ENCODE data around the gene TMEM59L. TPM values are rescaled to one million over a fixed set of nuclear protein-coding genes. Genes with fewer than 3 reads are reported as not detected.

The TMEM59L gene
- total and polyA plus RNA-seq, 5 experiments from 2014 or later, result 0.09 to 0.27 TPM; not detected in 3

DNA sequence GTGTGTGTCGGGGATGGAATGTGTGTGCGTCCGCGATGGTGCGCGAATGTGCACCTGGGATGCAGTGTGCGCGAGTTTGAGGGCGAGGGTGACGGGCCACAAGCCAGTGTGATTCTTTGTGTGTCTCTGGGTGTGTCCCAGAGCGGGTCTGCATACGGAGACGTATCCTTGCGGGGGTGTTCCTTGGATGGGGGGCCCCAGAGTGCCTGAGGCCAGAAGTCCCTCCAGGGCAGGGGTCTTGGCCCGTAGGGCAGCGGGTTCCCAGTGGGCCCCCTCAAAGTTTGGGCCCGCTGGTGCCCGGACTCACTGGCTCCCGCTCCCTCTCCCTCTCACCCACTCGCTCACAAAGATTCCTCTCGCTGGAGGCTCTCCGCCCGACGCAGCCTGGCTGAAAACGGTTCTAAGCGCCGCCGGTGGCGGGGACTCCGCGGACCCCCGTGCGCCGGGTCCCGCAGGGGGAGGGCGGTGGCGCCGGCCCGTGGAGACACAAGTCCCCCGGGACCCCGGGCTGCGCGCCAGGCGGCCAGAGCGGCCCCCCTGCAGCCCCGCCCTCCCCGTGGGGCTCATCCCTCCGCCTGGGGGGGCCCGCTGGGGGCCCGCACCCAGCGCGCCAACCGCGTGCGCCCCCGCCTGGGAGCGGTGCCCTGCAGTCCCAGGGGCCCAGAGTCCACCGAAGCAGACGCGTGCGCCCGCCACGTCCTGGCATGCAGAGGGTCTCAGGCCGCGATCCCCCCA, 7.0 kb upstream of the TMEM59L start:
- ATAC-seq (no peak), DNase-seq (no peak)
- H3K36me3 Mint-ChIP-seq, result peaks cover 0 to 9% (median 0%) of the 10 kb centered on the region in 3 donors
- peaks cover 20 to 78% (median 46%) of the 10 kb centered on the region in 5 donors for H3K27me3 Mint-ChIP-seq
- peak overlapping the region in 3 of 10 donors; percentile 37 to 92 (median 63) for H3K27ac Mint-ChIP-seq
- H3K9me3 Mint-ChIP-seq, result no peaks in the 10 kb centered on the region
- peaks cover 6 to 37% (median 18%) of the 10 kb centered on the region in 4 donors for H3K4me1 Mint-ChIP-seq
- POLR2A ChIA-PET, result interaction anchor here (0.6 kb wide), 2 partner anchors 76 to 272 kb away, joined by 3 to 4 read pairs; no protein-coding TSS in a partner anchor
- peak overlapping the region in 9 of 10 donors; percentile 22 to 76 (median 50) for H3K4me3 Mint-ChIP-seq

GRCh38 chr19:18606281-18607225, 6.1 kb upstream of the TMEM59L start, which contains the start of gene CRLF1:
Gene CRLF1, minus strand, starts transcription at chr19:18606799. Its CDS starts 143 bp downstream, at chr19:18606656.
- Mint-ChIP-seq H3K4me3 (peak within 1 kb of the TSS in 4 of 10 donors; percentile 18 to 69 (median 62)), H3K9me3 (no peaks in the 10 kb centered on the region), H3K27me3 (peaks cover 24 to 79% (median 50%) of the 10 kb centered on the region in 5 donors), H3K36me3 (peaks cover 0 to 12% (median 0%) of the 10 kb centered on the region in 3 donors), H3K27ac (peak within 1 kb of the TSS in 1 of 10 donors; percentile 63), H3K4me1 (peaks cover 10 to 44% (median 24%) of the 10 kb centered on the region in 4 donors)
- ATAC-seq (no peak), DNase-seq (no peak)
- POLR2A ChIA-PET, result no interaction called here

DNA sequence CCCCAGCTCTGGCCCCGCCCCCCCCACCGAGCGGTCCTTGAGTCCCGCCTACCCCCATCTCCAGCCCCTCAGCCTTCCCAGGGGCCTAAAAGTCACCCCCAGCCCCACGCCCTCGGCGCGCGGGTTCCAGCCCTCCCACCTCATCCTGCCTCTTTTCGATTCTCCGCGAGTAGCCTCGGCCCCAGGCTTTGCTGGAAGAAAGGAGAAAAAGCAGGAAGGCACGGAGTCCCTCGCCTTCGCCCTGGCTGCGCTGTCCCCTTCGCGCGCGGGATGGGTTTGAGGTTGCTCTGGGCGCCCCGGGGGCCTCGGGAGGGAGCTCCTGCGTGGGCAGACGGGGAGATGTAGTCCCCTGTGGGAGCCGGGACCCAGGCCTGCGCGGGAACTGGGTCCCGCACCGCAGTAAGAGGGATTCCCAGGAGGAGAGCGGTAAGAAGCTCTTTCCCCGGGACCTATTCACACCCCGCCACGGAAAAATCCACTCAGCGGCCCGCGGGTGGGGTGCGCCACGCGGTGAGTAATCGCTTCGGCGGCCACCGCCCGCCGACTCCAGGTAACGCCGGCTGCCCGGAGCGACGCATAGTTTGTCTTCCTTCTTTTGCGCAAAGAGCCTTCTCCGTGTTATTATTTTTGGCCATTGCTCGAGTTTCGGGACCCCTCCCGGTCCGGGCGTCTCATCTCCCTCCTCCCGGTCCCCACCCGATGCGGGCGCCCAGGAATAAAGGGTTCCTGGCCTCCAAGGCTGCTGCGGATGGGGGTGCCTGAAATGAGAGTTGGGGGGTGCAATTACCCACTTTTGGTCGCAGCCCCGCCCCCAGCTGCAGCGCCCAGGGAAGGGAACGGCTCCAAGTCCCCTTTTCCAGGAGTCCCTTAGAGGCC, 5.2 kb upstream of the TMEM59L start:
- DNase-seq (no peak), ATAC-seq (no peak)
- POLR2A ChIA-PET, result no interaction called here
- no peak overlapping the region for H3K27ac Mint-ChIP-seq
- H3K9me3 Mint-ChIP-seq, result no peaks in the 10 kb centered on the region
- H3K4me1 Mint-ChIP-seq, result peaks cover 13 to 52% (median 30%) of the 10 kb centered on the region in 4 donors
- peak overlapping the region in 3 of 10 donors; percentile 7 to 69 (median 57) for H3K4me3 Mint-ChIP-seq
- H3K36me3 Mint-ChIP-seq, result peaks cover 0 to 12% (median 0%) of the 10 kb centered on the region in 3 donors
- H3K27me3 Mint-ChIP-seq, result peaks cover 25 to 79% (median 46%) of the 10 kb centered on the region in 5 donors

- Mint-ChIP-seq H3K36me3 (peaks cover 0 to 9% (median 0%) of the 10 kb centered on the region in 3 donors), H3K27me3 (peaks cover 22 to 79% (median 44%) of the 10 kb centered on the region in 5 donors)
These were observed 4.4 kb upstream of the TMEM59L start for GRCh38 chr19:18608102-18608804.

DNA sequence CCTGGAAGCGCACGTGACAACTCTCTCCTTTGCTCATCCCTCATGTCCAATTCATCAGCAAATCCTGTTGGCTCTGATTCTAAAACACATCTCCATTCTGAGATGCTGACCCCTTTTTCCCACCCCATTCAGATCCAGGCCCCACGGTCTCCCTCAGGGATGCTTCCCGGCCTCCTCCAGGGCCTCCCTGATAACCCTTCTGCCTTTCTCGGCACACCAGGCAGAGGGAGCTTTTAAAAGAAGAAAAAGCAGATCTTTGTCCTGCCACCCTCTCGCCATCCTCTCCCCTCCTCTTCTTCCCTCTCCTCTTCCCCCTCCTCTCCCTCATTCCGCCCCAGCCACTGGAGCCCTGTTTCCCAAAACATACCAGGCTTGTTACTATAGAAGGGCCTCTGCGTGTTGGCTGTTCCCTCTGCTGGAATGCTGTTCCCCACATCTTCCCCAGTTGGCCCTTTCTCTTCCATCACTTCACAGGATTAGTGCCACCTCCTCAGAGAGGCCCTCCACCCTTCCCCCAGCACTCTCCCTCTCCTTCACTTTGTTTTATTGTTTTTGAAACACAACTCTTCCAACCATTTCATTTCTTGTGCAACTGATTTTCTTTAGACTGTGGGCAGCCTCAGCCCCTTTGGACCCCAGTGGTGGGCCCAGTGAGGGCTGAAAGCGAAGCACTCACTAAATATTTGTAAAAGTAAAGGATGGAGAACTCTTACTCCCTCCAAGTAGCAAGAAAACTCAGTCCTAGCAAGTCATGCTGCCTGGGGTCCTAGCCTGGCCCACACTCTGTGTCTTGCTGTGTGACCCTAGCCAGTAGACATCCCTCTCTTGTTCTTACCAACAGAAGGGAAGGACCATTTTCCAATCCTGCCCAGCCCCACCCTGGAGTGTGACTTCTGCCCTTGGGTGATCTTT, 3.6 kb upstream of the TMEM59L start:
- Mint-ChIP-seq H3K4me1 (peaks cover 13 to 59% (median 27%) of the 10 kb centered on the region in 4 donors), H3K4me3 (peak overlapping the region in 5 of 10 donors; percentile 7 to 67 (median 28)), H3K27ac (no peak overlapping the region), H3K36me3 (peaks cover 0 to 9% (median 0%) of the 10 kb centered on the region in 3 donors), H3K27me3 (peaks cover 21 to 82% (median 50%) of the 10 kb centered on the region in 5 donors), H3K9me3 (no peaks in the 10 kb centered on the region)
- no peak for DNase-seq
- no peak for ATAC-seq
- POLR2A ChIA-PET, result no interaction called here

More at GRCh38 chr19:18608102-18608804, 4.4 kb upstream of the TMEM59L start:
- Mint-ChIP-seq H3K9me3 (no peaks in the 10 kb centered on the region), H3K4me3 (peak overlapping the region in 5 of 10 donors; percentile 26 to 69 (median 28)), H3K4me1 (peaks cover 13 to 54% (median 27%) of the 10 kb centered on the region in 4 donors), H3K27ac (no peak overlapping the region)
- DNase-seq (no peak), ATAC-seq (no peak)
- POLR2A ChIA-PET, result no interaction called here

GRCh38 chr19:18609717-18610051, 3.0 kb upstream of the TMEM59L start:
- Mint-ChIP-seq H3K27me3 (peaks cover 24 to 82% (median 56%) of the 10 kb centered on the region in 5 donors), H3K36me3 (peaks cover 0 to 9% (median 0%) of the 10 kb centered on the region in 3 donors), H3K4me3 (peak overlapping the region in 2 of 10 donors; percentile 4 to 11), H3K9me3 (no peaks in the 10 kb centered on the region), H3K4me1 (peaks cover 13 to 60% (median 29%) of the 10 kb centered on the region in 4 donors), H3K27ac (no peak overlapping the region)
- POLR2A ChIA-PET, result no interaction called here
- no peak for DNase-seq
- ATAC-seq, result no peak

DNA sequence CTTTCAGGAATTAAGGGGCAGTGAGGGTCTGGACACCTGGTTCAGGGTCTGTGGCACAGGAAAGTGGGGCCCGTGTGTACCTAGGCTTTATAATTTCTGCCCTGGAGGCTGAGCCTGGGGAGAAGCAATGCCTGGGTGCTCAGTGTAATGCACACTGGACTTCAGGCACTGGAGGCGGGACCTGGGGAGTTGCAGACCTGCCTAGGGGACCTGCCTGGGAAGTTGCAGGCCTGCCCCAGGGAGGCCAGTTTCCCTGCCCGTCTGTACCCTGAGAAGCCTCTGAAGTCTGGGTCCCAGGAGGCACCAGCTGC, 2.5 kb upstream of the TMEM59L start:
- no peak for DNase-seq
- Mint-ChIP-seq H3K4me1 (peaks cover 13 to 54% (median 29%) of the 10 kb centered on the region in 4 donors), H3K27ac (no peak overlapping the region), H3K27me3 (peaks cover 27 to 82% (median 52%) of the 10 kb centered on the region in 5 donors), H3K4me3 (peak overlapping the region in 2 of 10 donors; percentile 4 to 11), H3K9me3 (no peaks in the 10 kb centered on the region), H3K36me3 (peaks cover 0 to 9% (median 0%) of the 10 kb centered on the region in 3 donors)
- no peak for ATAC-seq
- POLR2A ChIA-PET, result no interaction called here

GRCh38 chr19:18610556-18611326, 1.9 kb upstream of the TMEM59L start:
- Mint-ChIP-seq H3K27me3 (peaks cover 26 to 81% (median 49%) of the 10 kb centered on the region in 5 donors), H3K4me3 (peak overlapping the region; percentile 36 to 83 (median 78)), H3K36me3 (peaks cover 0 to 6% (median 0%) of the 10 kb centered on the region in 3 donors), H3K9me3 (no peaks in the 10 kb centered on the region), H3K27ac (peak overlapping the region in 1 of 10 donors; percentile 35), H3K4me1 (peaks cover 13 to 50% (median 25%) of the 10 kb centered on the region in 4 donors)
- no peak for DNase-seq
- ATAC-seq, result no peak
- POLR2A ChIA-PET, result no interaction called here

GRCh38 chr19:18611327-18612050, 1.2 kb upstream of the TMEM59L start:
- Mint-ChIP-seq H3K27me3 (peaks cover 26 to 81% (median 51%) of the 10 kb centered on the region in 5 donors), H3K36me3 (peaks cover 0 to 6% (median 0%) of the 10 kb centered on the region in 3 donors), H3K4me1 (peaks cover 13 to 50% (median 25%) of the 10 kb centered on the region in 4 donors), H3K4me3 (peak overlapping the region; percentile 74 to 90 (median 80)), H3K9me3 (no peaks in the 10 kb centered on the region), H3K27ac (peak overlapping the region in 1 of 10 donors; percentile 35)
- DNase-seq (peak in 2 of 10 donors; percentile 40 to 41), ATAC-seq (peak; percentile 58 to 71)
- POLR2A ChIA-PET, result interaction anchor here (0.6 to 2.2 kb wide), 3 partner anchors 17 to 24 kb away, joined by 3 to 9 read pairs (median 3); partner anchors contain the start of gene REX1BD
